Mesothelial cell of epicardium (in vitro differentiated cells): ENCODE measurements around the gene MIER1. TPM values are rescaled to one million over a fixed set of nuclear protein-coding genes. Genes with fewer than 3 reads are reported as not detected.

Source experiments
- DNase-seq, 2 experiments: peaks; one replicate each; pipeline ENCODE4 v3.0.0; 2021; ENCODE audit warnings: low spot score in 2 of 2; ENCODE audit not compliant: unreplicated experiment in 2 of 2
- H3K27ac Mint-ChIP-seq: 2 replicates; pipeline ENCODE4 v1.8.0; 2021; ENCODE audit warnings: mixed read lengths
- H3K27me3 Mint-ChIP-seq: 2 replicates; pipeline ENCODE4 v1.8.0; 2021; ENCODE audit warnings: low read depth, mixed read lengths
- H3K36me3 Mint-ChIP-seq: 2 replicates; pipeline ENCODE4 v1.8.0; 2021; ENCODE audit warnings: mixed read lengths
- H3K4me1 Mint-ChIP-seq: 2 replicates; pipeline ENCODE4 v1.8.0; 2021; ENCODE audit warnings: mixed read lengths
- H3K4me3 Mint-ChIP-seq: 2 replicates; pipeline ENCODE4 v1.8.0; 2021; ENCODE audit warnings: mild to moderate bottlenecking, moderate library complexity, mixed read lengths
- H3K9me3 Mint-ChIP-seq: 2 replicates; pipeline ENCODE4 v1.8.0; 2021; ENCODE audit warnings: mixed read lengths
- CTCF ChIP-seq: fragments of 200-600 bp; sonication (generic); IDR thresholded peaks from one replicate; pipeline ENCODE4 v1.5.0; 2021; ENCODE audit warnings: antibody characterized with exemption; ENCODE audit not compliant: unreplicated experiment
- total RNA-seq: library from RNA; stranded (reverse); gene quantifications from 3 replicates; pipeline ENCODE4 v1.2.1, GENCODE V29; 2021

MIER1 gene
- total RNA-seq, 1 donor from 2014 or later = 36.5 TPM

- Mint-ChIP-seq H3K9me3 (no peaks in the 10 kb centered on the region), H3K27me3 (no peaks in the 10 kb centered on the region), H3K36me3 (no peaks in the 10 kb centered on the region), H3K4me3 (peak overlapping the region; percentile 93), H3K4me1 (peaks cover 57% of the 10 kb centered on the region), H3K27ac (peak overlapping the region; percentile 81)
- TF ChIP-seq CTCF = no peak
- no peak for DNase-seq
Observed at GRCh38 chr1:66930823-66931174, 6.0 kb downstream of the MIER1 start.

GRCh38 chr1:66931590-66931989, 6.8 kb downstream of the MIER1 start:
- Mint-ChIP-seq H3K27ac (peak overlapping the region; percentile 81), H3K36me3 (no peaks in the 10 kb centered on the region), H3K9me3 (no peaks in the 10 kb centered on the region), H3K4me3 (peak overlapping the region; percentile 93), H3K27me3 (no peaks in the 10 kb centered on the region), H3K4me1 (peaks cover 51% of the 10 kb centered on the region)
- no peak for TF ChIP-seq CTCF
- DNase-seq = no peak

- Mint-ChIP-seq H3K27me3 (no peaks in the 10 kb centered on the region), H3K36me3 (no peaks in the 10 kb centered on the region), H3K27ac (peak overlapping the region; percentile 66), H3K4me1 (peaks cover 51% of the 10 kb centered on the region), H3K4me3 (peak overlapping the region; percentile 24), H3K9me3 (no peaks in the 10 kb centered on the region)
- no peak for DNase-seq
- no peak for TF ChIP-seq CTCF
Observed at GRCh38 chr1:66932291-66932690, 7.5 kb downstream of the MIER1 start.

- no peaks in the 10 kb centered on the region for H3K9me3 Mint-ChIP-seq
- TF ChIP-seq CTCF = no peak
- peaks cover 56% of the 10 kb centered on the region for H3K4me1 Mint-ChIP-seq
- H3K36me3 Mint-ChIP-seq = no peaks in the 10 kb centered on the region
- no peak overlapping the region for H3K4me3 Mint-ChIP-seq
- no peaks in the 10 kb centered on the region for H3K27me3 Mint-ChIP-seq
- no peak for DNase-seq
- peak overlapping the region; percentile 85 for H3K27ac Mint-ChIP-seq
Observed at GRCh38 chr1:66933887-66934700, 9.3 kb downstream of the MIER1 start.

GRCh38 chr1:66937529-66938234, 12.9 kb downstream of the MIER1 start:
- Mint-ChIP-seq H3K36me3 (peaks cover 3% of the 10 kb centered on the region), H3K4me3 (no peak overlapping the region), H3K9me3 (no peaks in the 10 kb centered on the region), H3K27ac (no peak overlapping the region), H3K4me1 (peaks cover 36% of the 10 kb centered on the region), H3K27me3 (no peaks in the 10 kb centered on the region)
- TF ChIP-seq CTCF = no peak
- DNase-seq = no peak
